UCSD-AML1 (cell line): Measurements from ENCODE around the gene ZNF319.

Experiments used
- DNase-seq: peaks from one replicate; lab custom pipeline; 2025; ENCODE audit not compliant: unreplicated experiment; lab: John Stamatoyannopoulos, UW

The ZNF319 gene

DNA sequence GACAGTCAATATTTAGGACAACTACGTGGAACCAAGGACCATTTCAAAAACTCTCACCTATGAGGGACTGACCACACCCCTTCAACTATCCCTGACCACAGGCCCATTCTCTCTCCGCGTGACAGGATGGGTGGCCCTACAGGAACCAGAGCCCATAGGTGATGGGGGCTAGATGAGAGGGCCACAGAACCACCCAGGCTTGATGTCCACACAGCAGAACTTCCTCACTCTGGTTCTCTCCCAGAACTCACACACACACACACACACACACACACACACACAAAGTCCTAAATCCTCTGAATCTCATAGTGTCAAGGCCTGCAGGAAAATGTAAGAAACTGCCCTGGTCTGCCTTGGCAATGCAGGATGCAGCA is 1.5 kb downstream of the ZNF319 start:
- DNase-seq, result no peak

- DNase-seq, result peak; percentile 70
These were observed 2.0 kb downstream of the ZNF319 start for GRCh38 chr16:57998486-57998885.

GRCh38 chr16:57997528-57998265 is 2.8 kb downstream of the ZNF319 start:
- no peak for DNase-seq

DNA sequence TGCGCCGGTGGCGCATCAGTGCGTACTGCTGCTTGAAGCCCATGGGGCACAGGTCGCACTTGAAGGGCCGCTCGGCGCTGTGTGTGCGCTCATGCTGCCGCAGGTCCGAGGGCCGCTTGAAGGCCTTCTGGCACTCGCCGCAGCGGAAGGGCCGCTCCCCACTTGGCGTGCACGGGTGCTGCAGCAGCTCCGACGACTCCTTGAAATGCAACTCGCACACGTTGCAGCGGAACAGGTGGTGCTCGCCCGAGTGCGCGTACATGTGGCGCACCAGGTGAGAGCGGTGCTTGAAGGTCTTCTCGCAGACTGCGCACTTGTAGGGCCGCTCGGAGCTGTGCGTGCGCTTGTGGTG is 3.3 kb downstream of the ZNF319 start:
- no peak for DNase-seq

GRCh38 chr16:57996406-57997175 is 3.9 kb downstream of the ZNF319 start:
- no peak for DNase-seq

DNA sequence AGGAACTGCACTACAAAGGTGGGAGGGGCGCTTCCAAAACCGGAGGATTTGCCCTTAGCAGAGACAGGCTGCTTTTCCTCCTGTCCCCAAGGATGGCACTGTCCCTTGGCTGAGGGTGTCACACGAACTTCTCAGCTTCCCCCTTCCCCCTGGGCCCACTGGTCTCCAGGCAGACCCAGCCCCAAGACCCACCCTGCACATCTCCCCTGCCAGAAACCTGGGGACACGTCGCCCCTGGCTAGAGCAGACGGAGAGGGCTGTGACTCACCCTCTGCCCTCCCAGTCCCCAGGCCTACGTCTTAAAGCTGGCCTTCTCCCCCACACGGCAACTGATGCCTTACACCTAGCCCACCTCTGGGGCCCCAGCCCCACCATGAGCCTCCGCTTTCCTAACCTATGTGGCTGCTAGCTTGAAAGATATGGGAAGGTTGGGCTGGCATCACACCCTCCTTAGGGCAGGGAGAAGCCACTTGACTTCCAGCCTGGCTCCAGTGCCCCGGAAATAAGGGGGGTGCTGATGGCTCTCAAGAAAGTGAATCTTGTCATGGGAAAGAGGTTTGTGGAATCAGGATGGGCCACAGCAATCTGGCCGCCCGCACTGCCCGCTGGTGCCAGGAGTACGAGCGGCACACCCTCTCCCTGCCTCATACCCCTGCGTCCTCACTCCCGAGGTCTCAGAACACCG is 4.6 kb downstream of the ZNF319 start:
- DNase-seq, result no peak

GRCh38 chr16:57994778-57995177 is 5.7 kb downstream of the ZNF319 start:
- DNase-seq, result peak; percentile 73

- no peak for DNase-seq
These were observed 6.1 kb downstream of the ZNF319 start for GRCh38 chr16:57994361-57994760.

- DNase-seq, result no peak
These were observed 6.6 kb downstream of the ZNF319 start for GRCh38 chr16:57993897-57994296.

- peak; percentile 36 for DNase-seq
These were observed 7.0 kb downstream of the ZNF319 start for GRCh38 chr16:57993438-57993837.

DNA sequence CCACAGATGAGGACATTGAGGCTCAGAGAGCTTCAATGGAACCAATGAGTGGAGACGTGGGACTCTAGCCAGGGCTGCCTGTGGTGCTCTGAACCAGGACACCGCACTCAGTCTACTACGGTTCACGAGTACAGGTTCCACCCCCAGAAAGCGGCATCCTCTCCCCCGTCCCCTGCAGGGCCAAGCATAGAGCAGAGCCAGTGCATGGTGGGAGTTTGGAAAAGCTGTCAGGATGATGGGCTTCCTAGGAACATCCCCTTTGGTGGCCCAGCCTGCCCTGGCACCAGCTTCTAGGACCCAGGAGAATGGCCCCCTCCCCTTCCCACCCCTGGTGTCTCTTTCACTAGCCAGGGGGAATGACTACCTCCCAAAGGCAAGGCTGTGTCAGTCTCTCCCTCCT is 8.4 kb downstream of the ZNF319 start:
- DNase-seq, result no peak

DNA sequence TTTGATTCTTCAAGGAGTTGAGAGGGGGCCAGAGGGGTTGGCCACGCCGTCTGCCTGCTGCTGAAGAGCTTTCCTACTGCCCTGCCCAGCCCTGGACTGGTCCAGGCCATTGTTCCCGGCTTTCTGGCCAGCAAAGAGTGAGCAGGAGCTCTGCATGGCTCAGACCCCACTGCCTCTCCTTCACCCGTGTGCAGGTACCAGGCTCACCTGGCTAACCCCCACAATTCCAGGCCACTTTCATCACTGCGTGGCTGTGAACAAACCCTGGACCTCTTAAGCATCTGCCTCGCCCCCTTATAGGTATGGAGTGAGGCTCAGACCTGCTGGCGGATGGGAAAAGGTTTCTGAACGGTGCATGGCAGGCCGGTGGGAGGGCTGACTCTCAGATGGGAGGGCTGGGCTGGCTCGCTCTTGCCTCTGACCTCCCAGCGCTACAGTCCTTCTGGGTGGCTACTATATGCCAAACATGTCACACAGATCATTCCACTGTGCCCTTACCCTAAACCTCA is 8.9 kb downstream of the ZNF319 start:
- DNase-seq, result no peak

DNA sequence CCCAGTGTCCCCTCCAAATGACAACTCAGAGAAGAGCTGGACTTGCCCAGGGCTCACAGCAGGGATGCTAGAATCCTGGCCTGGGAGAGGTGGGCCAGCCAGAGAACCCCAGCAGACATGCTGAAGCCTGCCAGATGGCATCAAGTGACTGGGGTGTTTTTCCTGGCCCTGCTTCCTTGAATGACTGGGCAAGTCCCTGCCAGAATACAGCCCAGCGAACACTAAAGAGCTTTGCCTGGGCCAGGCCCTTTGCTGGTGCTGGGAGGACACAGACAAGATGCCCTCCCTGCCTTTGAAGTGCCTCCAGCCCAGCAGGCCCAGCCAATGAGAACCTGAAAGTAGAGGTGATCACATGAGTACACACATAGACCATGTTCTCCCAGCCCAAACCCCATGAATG is 11.5 kb downstream of the ZNF319 start:
- peak; percentile 32 for DNase-seq

- no peak for DNase-seq
These were observed 12.9 kb downstream of the ZNF319 start for GRCh38 chr16:57987441-57988177.

DNA sequence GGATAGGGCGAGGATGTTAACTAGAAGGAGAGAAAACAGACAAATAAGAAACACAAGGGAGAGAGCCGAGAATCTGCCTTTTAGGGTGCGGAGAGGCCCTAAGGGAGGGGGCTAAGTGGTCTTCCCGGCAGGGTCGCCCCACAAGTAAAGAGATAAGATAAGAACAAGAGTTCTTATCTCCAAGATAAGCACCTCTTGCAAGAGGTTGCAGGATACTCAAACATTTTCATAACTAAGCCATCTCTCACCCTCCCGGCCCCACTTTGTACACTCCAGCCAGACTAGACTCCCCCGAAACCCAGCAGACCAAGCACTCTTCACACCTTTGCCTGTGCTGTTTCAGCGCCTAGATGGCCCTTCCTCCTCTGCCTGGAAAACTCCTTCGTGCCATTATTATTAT is 14.3 kb downstream of the ZNF319 start:
- no peak for DNase-seq

DNA sequence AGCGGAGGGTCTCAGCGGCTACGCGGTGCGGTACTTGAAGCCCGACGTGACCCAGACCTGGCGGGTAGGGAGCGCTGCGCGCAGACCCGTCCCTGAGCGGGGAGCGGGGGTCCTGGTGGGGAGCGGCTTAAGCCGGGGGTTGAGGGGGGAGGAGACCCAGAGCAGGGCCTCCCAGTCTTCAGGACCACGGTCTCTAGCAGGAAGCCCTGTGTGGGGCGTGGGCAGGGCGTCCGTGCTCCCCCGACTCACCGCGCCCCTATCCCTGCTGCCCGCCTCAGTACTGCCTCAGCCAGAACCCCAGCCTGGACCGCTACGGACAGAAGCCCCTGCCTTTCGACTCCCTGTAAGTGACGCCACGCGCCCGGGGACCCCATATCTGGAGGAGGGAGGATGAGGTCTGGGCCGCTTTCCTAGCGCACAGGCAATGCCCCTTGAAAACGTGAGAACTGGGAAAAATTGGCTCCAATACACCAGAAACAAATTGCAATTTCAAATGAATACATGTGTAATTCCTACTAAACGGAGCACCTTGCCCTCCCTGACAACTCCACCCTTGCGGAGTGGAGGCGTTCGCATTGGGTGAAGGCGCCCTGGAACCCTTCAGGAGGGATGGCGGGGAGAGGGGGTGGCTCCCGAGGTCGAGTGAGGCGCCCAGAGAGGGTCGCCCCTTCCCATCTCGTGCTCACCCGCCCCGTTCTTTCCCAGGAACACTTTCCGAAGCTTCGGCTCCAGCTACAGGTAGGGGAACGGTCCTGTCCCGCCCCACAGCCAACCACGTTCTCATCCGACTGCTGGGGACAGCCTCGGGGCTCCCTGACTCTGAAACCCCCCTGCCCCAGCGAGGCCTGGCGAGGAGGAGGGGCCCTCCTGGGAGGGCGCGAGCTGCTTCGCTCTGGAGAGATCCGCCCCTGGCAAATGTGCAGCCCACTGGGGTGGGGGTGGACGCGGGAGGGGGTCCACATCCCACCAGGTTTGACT is 15.0 kb downstream of the ZNF319 start:
- DNase-seq, result no peak

GRCh38 chr16:57984443-57985203 is 15.8 kb downstream of the ZNF319 start:
- no peak for DNase-seq

GRCh38 chr16:57982385-57982784 is 18.1 kb downstream of the ZNF319 start:
- no peak for DNase-seq

DNA sequence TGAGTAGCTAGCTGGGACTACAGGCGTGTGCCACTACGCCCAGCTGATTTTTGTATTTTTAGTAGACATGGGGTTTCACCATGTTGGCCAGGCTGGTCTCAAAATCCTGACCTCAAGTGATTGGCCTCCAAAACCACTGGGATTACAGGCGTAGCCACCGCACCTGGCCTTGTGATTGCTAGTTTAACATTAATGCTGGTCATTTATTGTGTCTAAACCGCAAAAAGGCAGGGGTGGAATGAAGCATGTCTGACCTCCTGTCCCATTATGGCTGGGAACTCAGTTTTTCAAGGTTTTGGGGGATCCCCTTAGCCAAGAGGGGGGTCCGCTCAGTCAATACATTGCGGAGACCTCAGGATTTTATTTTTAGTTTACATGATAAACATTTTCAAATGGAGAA is 18.8 kb downstream of the ZNF319 start:
- DNase-seq, result no peak
